LNCaP clone FGC (cell line): Measurements from ENCODE around the gene ME1.
"Not testable (repeated sequence)": the region's sequence is repeated elsewhere in the genome, so short reads cannot be mapped to it uniquely, and the experiment has no call there.

Experiments
- DNase-seq: peaks from one replicate; pipeline ENCODE4 v3.0.0-alpha.2; 2011; ENCODE audit warnings: low read depth
- H3K4me3 ChIP-seq: 2 replicates; pipeline ENCODE4 v1.5.1; 2011; ENCODE audit warnings: mild to moderate bottlenecking, low read depth, low read length, control low read depth
- CTCF ChIP-seq: IDR thresholded peaks from 2 replicates; pipeline ENCODE4 v1.5.1; 2012; ENCODE audit warnings: mild to moderate bottlenecking; ENCODE audit not compliant: control insufficient read depth, insufficient read depth; ENCODE audit errors: extremely low read depth

The ME1 gene

GRCh38 chr6:83198486-83199172 lies 232.2 kb downstream of the ME1 start:
- H3K4me3 ChIP-seq, result no peak overlapping the region
- DNase-seq, result peak; percentile 89
- TF ChIP-seq CTCF, result no peak

DNA sequence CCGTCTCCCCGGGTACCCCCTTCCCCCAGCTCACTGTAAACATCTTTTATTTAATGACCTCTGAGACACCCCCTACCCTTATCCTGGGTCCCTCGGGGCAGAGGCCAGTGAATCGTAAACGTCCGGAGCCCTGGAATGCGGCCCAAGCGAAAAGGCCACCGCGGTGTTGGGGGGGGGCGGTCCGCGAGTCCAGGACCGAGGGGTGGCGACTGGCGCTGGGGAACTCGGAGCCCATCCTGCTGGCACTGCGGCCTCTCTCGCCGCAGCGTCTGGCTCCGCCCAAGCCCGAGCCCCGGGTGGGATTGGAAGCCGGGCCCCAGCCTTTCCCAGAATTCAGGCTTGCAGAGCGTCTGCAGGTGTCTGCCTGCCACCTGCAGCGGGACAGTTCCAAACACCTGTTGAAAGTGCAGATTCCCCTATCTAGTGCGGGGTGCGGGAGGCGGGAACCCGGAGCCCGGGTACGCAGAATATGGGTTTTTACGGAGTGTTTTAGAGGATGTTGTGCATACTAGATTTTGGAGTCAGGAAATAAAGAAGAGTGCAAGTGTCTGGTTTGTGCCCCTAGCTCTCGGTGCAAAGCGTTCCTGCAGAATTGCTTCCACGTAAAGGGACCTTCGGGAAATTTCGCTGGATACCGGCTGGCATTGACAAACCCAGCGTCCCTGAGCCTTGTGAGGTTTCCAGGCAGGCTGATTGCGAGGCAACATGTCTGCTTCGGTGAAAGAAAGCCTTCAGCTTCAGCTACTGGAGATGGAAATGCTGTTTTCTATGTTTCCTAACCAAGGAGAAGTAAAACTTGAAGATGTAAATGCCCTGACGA lies 236.9 kb downstream of the ME1 start:
- peak overlapping the region; percentile 86 for H3K4me3 ChIP-seq
- no peak for TF ChIP-seq CTCF
- DNase-seq, result no peak

- peak; percentile 59 for DNase-seq
- no peak for TF ChIP-seq CTCF
- H3K4me3 ChIP-seq, result peak within 1 kb of the TSS; percentile 86
Measured at GRCh38 chr6:83192871-83193746, 237.7 kb downstream of the ME1 start, which contains the start of the genes PGM3 and RWDD2A. PGM3 (minus strand) TSS chr6:83193265; CDS start chr6:83191012, 2,253 bp downstream. RWDD2A (plus strand) TSS chr6:83193357; CDS start chr6:83194452, 1,095 bp downstream.

DNA sequence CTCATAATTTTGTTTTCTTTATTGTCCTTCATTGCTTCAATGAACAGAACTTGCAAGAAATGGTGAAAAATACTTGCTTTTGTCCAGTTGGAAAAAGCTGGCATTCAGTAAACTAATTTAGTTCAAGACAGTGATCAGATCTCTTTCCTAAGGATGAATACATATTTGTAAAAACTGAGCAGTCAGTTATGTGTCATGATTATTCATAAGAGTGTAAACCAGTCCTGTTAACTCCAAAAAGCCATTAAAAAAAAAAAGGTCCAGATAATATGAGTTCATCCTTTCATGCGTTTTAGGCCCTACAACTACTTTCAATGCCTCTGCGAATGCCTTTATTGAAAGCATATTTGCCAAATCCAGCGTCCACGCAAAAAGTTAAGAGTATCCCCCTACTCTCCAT lies 238.4 kb downstream of the ME1 start:
- peak overlapping the region; percentile 86 for H3K4me3 ChIP-seq
- TF ChIP-seq CTCF, result no peak
- no peak for DNase-seq

GRCh38 chr6:83191974-83192373 lies 238.9 kb downstream of the ME1 start:
- not testable (repeated sequence) for DNase-seq

GRCh38 chr6:83190626-83191025 lies 240.2 kb downstream of the ME1 start:
- TF ChIP-seq CTCF, result no peak
- H3K4me3 ChIP-seq, result no peak overlapping the region
- no peak for DNase-seq

More at GRCh38 chr6:83191974-83192373, 238.9 kb downstream of the ME1 start:
- peak overlapping the region; percentile 86 for H3K4me3 ChIP-seq
